ENCODE data around the gene WFIKKN2.

The WFIKKN2 gene

DNA sequence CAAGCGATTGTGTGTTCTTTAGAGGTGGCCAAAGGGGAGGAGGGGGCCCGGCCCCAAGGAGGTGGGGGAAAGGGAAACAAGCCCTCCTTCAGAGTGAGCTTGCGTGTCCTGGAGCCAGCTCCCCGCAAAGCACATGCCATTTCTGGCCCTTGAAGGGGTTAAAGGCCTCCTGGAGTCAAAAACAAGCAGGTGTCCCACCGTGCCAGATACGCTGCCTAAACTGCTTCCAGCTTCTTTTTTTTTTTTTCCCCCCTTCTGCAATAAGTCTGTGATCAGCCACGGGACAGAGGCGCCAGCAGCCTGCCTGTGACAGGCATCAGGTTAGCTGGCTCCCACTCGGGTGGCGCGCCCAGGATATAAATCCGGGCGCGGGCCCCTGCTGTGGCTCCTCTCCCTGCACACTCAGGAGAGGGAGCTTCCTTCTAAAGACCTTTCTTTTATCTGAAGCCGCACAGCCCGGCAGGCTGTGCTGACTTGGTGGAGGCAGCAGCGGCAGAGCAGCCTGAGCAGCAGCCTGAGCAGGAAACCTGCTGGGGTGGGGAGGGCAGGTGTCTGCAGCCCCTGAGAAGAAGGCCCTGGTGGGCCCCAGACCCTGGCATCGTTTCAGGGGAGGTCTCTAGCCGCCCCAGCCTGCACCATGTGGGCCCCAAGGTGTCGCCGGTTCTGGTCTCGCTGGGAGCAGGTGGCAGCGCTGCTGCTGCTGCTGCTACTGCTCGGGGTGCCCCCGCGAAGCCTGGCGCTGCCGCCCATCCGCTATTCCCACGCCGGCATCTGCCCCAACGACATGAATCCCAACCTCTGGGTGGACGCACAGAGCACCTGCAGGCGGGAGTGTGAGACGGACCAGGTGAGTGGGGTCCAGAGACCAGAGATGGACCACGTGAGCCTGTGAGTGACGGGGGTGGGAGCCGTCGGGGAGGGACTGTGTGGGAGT lies at the start of gene WFIKKN2:
Gene WFIKKN2, plus strand, starts transcription at position 286 of the 934 bp plus-strand sequence. Its CDS starts 352 bp downstream, at position 638.
- no peaks in the 10 kb centered on the region for H3K36me3 ChIP-seq (ENCODE audit: insufficient read depth, low read length)
- no peak within 1 kb of the TSS for H3K4me2 ChIP-seq (ENCODE audit: low read length)
- TF ChIP-seq EZH2 (IDR thresholded peaks at IDR 0.05; ENCODE audit: borderline replicate concordance, low read length): no peak
- TF ChIP-seq, protein P1, sequence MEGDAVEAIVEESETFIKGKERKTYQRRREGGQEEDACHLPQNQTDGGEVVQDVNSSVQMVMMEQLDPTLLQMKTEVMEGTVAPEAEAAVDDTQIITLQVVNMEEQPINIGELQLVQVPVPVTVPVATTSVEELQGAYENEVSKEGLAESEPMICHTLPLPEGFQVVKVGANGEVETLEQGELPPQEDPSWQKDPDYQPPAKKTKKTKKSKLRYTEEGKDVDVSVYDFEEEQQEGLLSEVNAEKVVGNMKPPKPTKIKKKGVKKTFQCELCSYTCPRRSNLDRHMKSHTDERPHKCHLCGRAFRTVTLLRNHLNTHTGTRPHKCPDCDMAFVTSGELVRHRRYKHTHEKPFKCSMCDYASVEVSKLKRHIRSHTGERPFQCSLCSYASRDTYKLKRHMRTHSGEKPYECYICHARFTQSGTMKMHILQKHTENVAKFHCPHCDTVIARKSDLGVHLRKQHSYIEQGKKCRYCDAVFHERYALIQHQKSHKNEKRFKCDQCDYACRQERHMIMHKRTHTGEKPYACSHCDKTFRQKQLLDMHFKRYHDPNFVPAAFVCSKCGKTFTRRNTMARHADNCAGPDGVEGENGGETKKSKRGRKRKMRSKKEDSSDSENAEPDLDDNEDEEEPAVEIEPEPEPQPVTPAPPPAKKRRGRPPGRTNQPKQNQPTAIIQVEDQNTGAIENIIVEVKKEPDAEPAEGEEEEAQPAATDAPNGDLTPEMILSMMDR (IDR thresholded peaks at IDR 0.05; ENCODE audit: low read length): no peak
- no peaks in the 10 kb centered on the region for H3K9me2 ChIP-seq (ENCODE audit: low read depth, low read length)
- H4K20me1 ChIP-seq (ENCODE audit: insufficient read depth, low read length): no peaks in the 10 kb centered on the region
- no peaks in the 10 kb centered on the region for H3K79me2 ChIP-seq (ENCODE audit: insufficient read depth, low read length)
- H3K27me3 ChIP-seq (ENCODE audit: insufficient read depth, low read length): peaks cover 5% of the 10 kb centered on the region
- H2AFZ ChIP-seq (ENCODE audit: low read length): no peak within 1 kb of the TSS
- H3K27ac ChIP-seq (ENCODE audit: low read depth, low read length, poor library complexity, severe bottlenecking): no peak within 1 kb of the TSS
- H3K4me3 ChIP-seq (ENCODE audit: low read depth, low read length, poor library complexity, severe bottlenecking): no peak within 1 kb of the TSS
- no peaks in the 10 kb centered on the region for H3K4me1 ChIP-seq (ENCODE audit: insufficient read depth, low read length, severe bottlenecking)
- H3K9ac ChIP-seq (ENCODE audit: low read length): no peak within 1 kb of the TSS
- no peaks in the 10 kb centered on the region for H3K9me3 ChIP-seq (ENCODE audit: low read length)
- H3F3A ChIP-seq (ENCODE audit: insufficient read depth, low read length): no peaks in the 10 kb centered on the region

DNA sequence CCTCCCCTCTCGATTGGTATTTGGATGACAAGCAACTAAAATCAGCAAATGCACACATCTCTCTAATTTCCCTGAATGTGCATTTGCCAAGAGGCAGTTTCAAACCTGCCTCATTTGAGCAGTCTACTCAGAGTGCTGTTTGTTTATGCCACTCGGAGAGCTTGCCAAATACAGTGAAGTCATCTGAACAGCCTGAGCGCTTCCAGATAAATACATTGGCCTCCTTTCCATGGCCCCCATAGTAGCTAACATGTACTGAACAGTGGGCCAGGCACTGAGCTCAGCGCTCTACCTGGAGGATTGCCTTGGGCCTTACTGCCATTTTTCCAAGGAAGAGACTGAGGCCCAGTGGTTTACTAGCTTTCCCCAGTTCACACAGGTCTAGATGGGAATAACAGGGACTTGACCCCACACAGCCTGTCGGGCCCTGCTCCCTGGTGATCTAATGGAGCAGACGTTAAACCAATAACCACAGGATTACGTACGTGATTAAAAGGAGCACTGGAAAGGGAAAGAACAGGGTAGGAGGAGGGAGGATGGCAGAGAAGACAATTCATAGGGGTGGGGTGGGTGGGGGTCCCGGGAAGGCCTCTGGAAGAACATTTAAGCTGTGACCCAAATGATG lies 49.3 kb upstream of the WFIKKN2 start:
- Histone ChIP-seq H3K27ac (ENCODE audit: low read depth, low read length, poor library complexity, severe bottlenecking) (no peak overlapping the region), H2AFZ (ENCODE audit: low read length) (no peak overlapping the region), H3K4me3 (ENCODE audit: low read depth, low read length, poor library complexity, severe bottlenecking) (no peak overlapping the region)

DNA sequence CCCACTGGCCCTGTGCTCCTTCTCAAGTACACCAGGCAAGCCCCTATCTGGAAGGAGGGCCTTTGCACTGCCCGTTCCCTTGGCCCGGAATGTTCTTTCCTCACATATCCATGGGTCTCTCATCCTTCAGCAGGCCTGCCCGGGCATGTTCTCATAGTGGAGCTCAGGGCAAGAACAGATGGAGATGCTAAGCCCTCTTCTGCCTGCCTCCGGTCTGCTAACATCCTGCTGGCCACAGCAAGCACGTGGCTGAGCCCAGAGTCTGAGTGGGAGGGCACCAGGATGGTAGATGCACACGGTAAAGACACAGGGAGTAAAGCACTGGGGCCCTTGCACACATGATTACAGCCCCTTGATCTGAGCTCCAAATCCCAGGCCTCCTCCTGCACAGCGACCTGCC lies 48.3 kb upstream of the WFIKKN2 start:
- H3K9ac ChIP-seq (ENCODE audit: low read length): no peak overlapping the region
- no peaks in the 10 kb centered on the region for H3K36me3 ChIP-seq (ENCODE audit: insufficient read depth, low read length)
- no peak overlapping the region for H3K27ac ChIP-seq (ENCODE audit: low read depth, low read length, poor library complexity, severe bottlenecking)
- TF ChIP-seq EZH2 (IDR thresholded peaks at IDR 0.05; ENCODE audit: borderline replicate concordance, low read length): no peak
- TF ChIP-seq, protein P1 (IDR thresholded peaks at IDR 0.05; ENCODE audit: low read length): no peak
- H3K79me2 ChIP-seq (ENCODE audit: insufficient read depth, low read length): no peaks in the 10 kb centered on the region
- no peaks in the 10 kb centered on the region for H3F3A ChIP-seq (ENCODE audit: insufficient read depth, low read length)
- no peaks in the 10 kb centered on the region for H4K20me1 ChIP-seq (ENCODE audit: insufficient read depth, low read length)
- H3K27me3 ChIP-seq (ENCODE audit: insufficient read depth, low read length): 0 out of 2 replicates have a peak, but pooled peaks cover 2% of the 10 kb centered on the region
- no peak overlapping the region for H3K4me3 ChIP-seq (ENCODE audit: low read depth, low read length, poor library complexity, severe bottlenecking)
- no peak overlapping the region for H3K4me2 ChIP-seq (ENCODE audit: low read length)
- H3K9me3 ChIP-seq (ENCODE audit: low read length): no peaks in the 10 kb centered on the region
- no peaks in the 10 kb centered on the region for H3K9me2 ChIP-seq (ENCODE audit: low read depth, low read length)
- H2AFZ ChIP-seq (ENCODE audit: low read length): no peak overlapping the region
- no peaks in the 10 kb centered on the region for H3K4me1 ChIP-seq (ENCODE audit: insufficient read depth, low read length, severe bottlenecking)

More for the DNA sequence above, 49.3 kb upstream of the WFIKKN2 start:
- H3K9ac ChIP-seq (ENCODE audit: low read length): no peak overlapping the region
- H3K4me1 ChIP-seq (ENCODE audit: insufficient read depth, low read length, severe bottlenecking): no peaks in the 10 kb centered on the region
- no peaks in the 10 kb centered on the region for H4K20me1 ChIP-seq (ENCODE audit: insufficient read depth, low read length)
- H3K9me3 ChIP-seq (ENCODE audit: low read length): no peaks in the 10 kb centered on the region
- H3K36me3 ChIP-seq (ENCODE audit: insufficient read depth, low read length): no peaks in the 10 kb centered on the region
- no peaks in the 10 kb centered on the region for H3K79me2 ChIP-seq (ENCODE audit: insufficient read depth, low read length)
- H3K27me3 ChIP-seq (ENCODE audit: insufficient read depth, low read length): no peaks in the 10 kb centered on the region
- no peak for TF ChIP-seq EZH2 (IDR thresholded peaks at IDR 0.05; ENCODE audit: borderline replicate concordance, low read length)
- TF ChIP-seq, protein P1 (IDR thresholded peaks at IDR 0.05; ENCODE audit: low read length): no peak
- no peaks in the 10 kb centered on the region for H3K9me2 ChIP-seq (ENCODE audit: low read depth, low read length)
- no peak overlapping the region for H3K4me2 ChIP-seq (ENCODE audit: low read length)
- no peaks in the 10 kb centered on the region for H3F3A ChIP-seq (ENCODE audit: insufficient read depth, low read length)

Measured in OCI-LY1 (cell line).